ENCODE measurements around the gene ALG12. TPM values are rescaled to one million over a fixed set of nuclear protein-coding genes. Genes with fewer than 3 reads are reported as not detected.
A peak's percentile ranks its signal among the peaks of the same experiment; 100 is the strongest.

Gene ALG12
- total and polyA plus RNA-seq, 2 of the 13 experiments (the other 11 are each of a cell fraction or from before 2014, with no cell fraction given), result 7.8 to 15.8 TPM

DNA sequence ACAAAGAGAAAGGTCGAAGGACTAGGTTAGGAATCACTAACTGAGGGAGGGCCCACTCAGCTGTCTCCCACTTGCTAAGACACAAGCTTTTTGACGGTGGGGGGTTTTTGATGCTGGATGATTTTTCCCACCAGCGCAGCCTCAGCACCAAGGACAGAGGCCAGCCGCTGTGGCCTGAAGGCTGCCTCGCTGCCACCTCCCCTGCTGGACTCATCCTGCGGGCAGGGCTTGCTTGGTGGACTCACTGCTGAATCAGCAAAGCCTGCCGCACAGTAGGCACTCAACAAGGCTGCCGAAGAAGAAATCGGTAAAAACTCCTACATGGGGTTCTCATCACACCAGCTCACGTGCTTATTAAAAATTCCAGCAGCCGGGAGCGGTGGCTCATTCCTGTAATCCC, 2.6 kb downstream of the ALG12 start (continued):
- TF ChIP-seq, protein P1, sequence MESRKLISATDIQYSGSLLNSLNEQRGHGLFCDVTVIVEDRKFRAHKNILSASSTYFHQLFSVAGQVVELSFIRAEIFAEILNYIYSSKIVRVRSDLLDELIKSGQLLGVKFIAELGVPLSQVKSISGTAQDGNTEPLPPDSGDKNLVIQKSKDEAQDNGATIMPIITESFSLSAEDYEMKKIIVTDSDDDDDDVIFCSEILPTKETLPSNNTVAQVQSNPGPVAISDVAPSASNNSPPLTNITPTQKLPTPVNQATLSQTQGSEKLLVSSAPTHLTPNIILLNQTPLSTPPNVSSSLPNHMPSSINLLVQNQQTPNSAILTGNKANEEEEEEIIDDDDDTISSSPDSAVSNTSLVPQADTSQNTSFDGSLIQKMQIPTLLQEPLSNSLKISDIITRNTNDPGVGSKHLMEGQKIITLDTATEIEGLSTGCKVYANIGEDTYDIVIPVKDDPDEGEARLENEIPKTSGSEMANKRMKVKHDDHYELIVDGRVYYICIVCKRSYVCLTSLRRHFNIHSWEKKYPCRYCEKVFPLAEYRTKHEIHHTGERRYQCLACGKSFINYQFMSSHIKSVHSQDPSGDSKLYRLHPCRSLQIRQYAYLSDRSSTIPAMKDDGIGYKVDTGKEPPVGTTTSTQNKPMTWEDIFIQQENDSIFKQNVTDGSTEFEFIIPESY (CRISPR knock-in tag; IDR thresholded peaks at IDR 0.05), result 0 out of 2 replicates have a peak, but pooled peaks have one; percentile 25
- peak; percentile 72; the same call in 1 of the 2 replicates for TF ChIP-seq MIER2 (CRISPR knock-in tag; IDR thresholded peaks at IDR 0.05)
- TF ChIP-seq ZNF747 (CRISPR knock-in tag; IDR thresholded peaks at IDR 0.05; ENCODE audit: borderline replicate concordance), result no peak
- no peak for TF ChIP-seq RARA (CRISPR knock-in tag; IDR thresholded peaks at IDR 0.05)
- TF ChIP-seq, protein P2, sequence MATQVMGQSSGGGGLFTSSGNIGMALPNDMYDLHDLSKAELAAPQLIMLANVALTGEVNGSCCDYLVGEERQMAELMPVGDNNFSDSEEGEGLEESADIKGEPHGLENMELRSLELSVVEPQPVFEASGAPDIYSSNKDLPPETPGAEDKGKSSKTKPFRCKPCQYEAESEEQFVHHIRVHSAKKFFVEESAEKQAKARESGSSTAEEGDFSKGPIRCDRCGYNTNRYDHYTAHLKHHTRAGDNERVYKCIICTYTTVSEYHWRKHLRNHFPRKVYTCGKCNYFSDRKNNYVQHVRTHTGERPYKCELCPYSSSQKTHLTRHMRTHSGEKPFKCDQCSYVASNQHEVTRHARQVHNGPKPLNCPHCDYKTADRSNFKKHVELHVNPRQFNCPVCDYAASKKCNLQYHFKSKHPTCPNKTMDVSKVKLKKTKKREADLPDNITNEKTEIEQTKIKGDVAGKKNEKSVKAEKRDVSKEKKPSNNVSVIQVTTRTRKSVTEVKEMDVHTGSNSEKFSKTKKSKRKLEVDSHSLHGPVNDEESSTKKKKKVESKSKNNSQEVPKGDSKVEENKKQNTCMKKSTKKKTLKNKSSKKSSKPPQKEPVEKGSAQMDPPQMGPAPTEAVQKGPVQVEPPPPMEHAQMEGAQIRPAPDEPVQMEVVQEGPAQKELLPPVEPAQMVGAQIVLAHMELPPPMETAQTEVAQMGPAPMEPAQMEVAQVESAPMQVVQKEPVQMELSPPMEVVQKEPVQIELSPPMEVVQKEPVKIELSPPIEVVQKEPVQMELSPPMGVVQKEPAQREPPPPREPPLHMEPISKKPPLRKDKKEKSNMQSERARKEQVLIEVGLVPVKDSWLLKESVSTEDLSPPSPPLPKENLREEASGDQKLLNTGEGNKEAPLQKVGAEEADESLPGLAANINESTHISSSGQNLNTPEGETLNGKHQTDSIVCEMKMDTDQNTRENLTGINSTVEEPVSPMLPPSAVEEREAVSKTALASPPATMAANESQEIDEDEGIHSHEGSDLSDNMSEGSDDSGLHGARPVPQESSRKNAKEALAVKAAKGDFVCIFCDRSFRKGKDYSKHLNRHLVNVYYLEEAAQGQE (IDR thresholded peaks at IDR 0.05; ENCODE audit: borderline replicate concordance in 1 of 2, low read depth in 1 of 2, low read length in 2 of 2), result peak; percentile 65 to 88

GRCh38 chr22:49914256-49914655, 4.0 kb downstream of the ALG12 start:
- Histone ChIP-seq H4K20me1 (ENCODE audit: insufficient read depth, low read length) (no peaks in the 10 kb centered on the region), H3K79me2 (ENCODE audit: insufficient read depth, low read length) (peaks cover 10% of the 10 kb centered on the region), H3K4me2 (ENCODE audit: low read depth, low read length) (no peak overlapping the region), H3K27me3 (ENCODE audit: control insufficient read depth in 1 of 2, insufficient read depth in 2 of 2, low read length in 2 of 2) (no peaks in the 10 kb centered on the region), H2AFZ (ENCODE audit: low read length) (no peak overlapping the region), H3K27ac (ENCODE audit: extremely low read length, insufficient read depth, low read length) (no peak overlapping the region), H3K4me3 (replicated peaks in 1 of 3; ENCODE audit: insufficient read depth in 1 of 3, low read depth in 2 of 3, low read length in 3 of 3) (no peak overlapping the region), H3K9ac (ENCODE audit: insufficient read depth, low read depth, low read length) (no peak overlapping the region), H3K9me3 (ENCODE audit: low read length) (no peaks in the 10 kb centered on the region), H3K4me1 (ENCODE audit: insufficient read depth, low read length) (peaks cover 28% of the 10 kb centered on the region), H3K36me3 (replicated peaks in 1 of 2; ENCODE audit: control insufficient read depth in 1 of 2, insufficient read depth in 2 of 2, low read length in 2 of 2) (peaks cover 4 to 22% of the 10 kb centered on the region in 2 experiments; a peak in 3 of 5 replicates)
- WGBS (ENCODE audit: low lambda C conversion rate), result 89% methylated on average over 7 of the region's 12 CpGs
- ATAC-seq, result no peak
- TF ChIP-seq ZNF772 (CRISPR knock-in tag; IDR thresholded peaks at IDR 0.05), result no peak
- TF ChIP-seq, protein P3, sequence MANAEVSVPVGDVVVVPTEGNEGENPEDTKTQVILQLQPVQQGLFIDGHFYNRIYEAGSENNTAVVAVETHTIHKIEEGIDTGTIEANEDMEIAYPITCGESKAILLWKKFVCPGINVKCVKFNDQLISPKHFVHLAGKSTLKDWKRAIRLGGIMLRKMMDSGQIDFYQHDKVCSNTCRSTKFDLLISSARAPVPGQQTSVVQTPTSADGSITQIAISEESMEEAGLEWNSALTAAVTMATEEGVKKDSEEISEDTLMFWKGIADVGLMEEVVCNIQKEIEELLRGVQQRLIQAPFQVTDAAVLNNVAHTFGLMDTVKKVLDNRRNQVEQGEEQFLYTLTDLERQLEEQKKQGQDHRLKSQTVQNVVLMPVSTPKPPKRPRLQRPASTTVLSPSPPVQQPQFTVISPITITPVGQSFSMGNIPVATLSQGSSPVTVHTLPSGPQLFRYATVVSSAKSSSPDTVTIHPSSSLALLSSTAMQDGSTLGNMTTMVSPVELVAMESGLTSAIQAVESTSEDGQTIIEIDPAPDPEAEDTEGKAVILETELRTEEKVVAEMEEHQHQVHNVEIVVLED (CRISPR knock-in tag; IDR thresholded peaks at IDR 0.05; ENCODE audit: borderline replicate concordance), result no peak
- TF ChIP-seq ZNF264 (CRISPR knock-in tag; IDR thresholded peaks at IDR 0.05), result no peak
- no peak for TF ChIP-seq ZNF589 (CRISPR knock-in tag; conservative IDR thresholded peaks at IDR 0.05)
- TF ChIP-seq, protein P4, sequence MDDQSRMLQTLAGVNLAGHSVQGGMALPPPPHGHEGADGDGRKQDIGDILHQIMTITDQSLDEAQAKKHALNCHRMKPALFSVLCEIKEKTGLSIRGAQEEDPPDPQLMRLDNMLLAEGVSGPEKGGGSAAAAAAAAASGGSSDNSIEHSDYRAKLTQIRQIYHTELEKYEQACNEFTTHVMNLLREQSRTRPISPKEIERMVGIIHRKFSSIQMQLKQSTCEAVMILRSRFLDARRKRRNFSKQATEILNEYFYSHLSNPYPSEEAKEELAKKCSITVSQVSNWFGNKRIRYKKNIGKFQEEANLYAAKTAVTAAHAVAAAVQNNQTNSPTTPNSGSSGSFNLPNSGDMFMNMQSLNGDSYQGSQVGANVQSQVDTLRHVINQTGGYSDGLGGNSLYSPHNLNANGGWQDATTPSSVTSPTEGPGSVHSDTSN (CRISPR knock-in tag; IDR thresholded peaks at IDR 0.05; ENCODE audit: borderline replicate concordance), result no peak
- no peak for TF ChIP-seq RAD51 (IDR thresholded peaks at IDR 0.05; ENCODE audit: borderline replicate concordance)
- no peak for TF ChIP-seq ZNF207 (IDR thresholded peaks at IDR 0.05; ENCODE audit: borderline replicate concordance)
- TF ChIP-seq, protein P5, sequence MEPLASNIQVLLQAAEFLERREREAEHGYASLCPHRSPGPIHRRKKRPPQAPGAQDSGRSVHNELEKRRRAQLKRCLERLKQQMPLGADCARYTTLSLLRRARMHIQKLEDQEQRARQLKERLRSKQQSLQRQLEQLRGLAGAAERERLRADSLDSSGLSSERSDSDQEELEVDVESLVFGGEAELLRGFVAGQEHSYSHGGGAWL (CRISPR knock-in tag; IDR thresholded peaks at IDR 0.05), result no peak
- TF ChIP-seq FOXO1 (CRISPR knock-in tag; IDR thresholded peaks at IDR 0.05), result no peak
- no peak for TF ChIP-seq SMC3 (IDR thresholded peaks at IDR 0.05; ENCODE audit: low read length)
- no TSS peak for BruUV-seq (replicated peaks)
- no peak for FAIRE-seq
- in situ Hi-C loops (cut with HindIII; ENCODE audit: extremely low pct_ligation_motif_present, low pct_unique_long_range_greater_than_20kb) (no loop called here), intact Hi-C loops (cut with micrococcal nuclease; ENCODE audit: unreplicated experiment) (no loop called here)
- POLR2A ChIA-PET, result no interaction called here
- no peak for DNase-seq (ENCODE audit: low spot score)
- CTCF ChIA-PET (ENCODE audit: low intra/inter-chr PET ratio, low total read pairs), result no interaction called here
